ENCODE data around the gene ANKRD66. TPM values are rescaled to one million over a fixed set of nuclear protein-coding genes. Genes with fewer than 3 reads are reported as not detected.

The ANKRD66 gene
- total RNA-seq, 3 donors from 2014 or later, result not detected

GRCh38 chr6:46787871-46788540, 41.3 kb downstream of the ANKRD66 start:
- intact Hi-C loops (cut with DNase I, micrococcal nuclease), result no loop called here
- H3K4me3 ChIP-seq, result no peak overlapping the region
- H3K4me1 ChIP-seq (ENCODE audit: low read depth), result peaks cover 15% of the 10 kb centered on the region
- no peaks in the 10 kb centered on the region for H3K9me3 ChIP-seq
- ATAC-seq (no peak), DNase-seq (no peak)
- TF ChIP-seq CTCF (IDR thresholded peaks at IDR 0.05), result no peak
- H3K36me3 ChIP-seq (ENCODE audit: low read depth), result no peaks in the 10 kb centered on the region

- no peak overlapping the region for H3K4me3 ChIP-seq
- no peak for DNase-seq
- no peak for TF ChIP-seq CTCF (IDR thresholded peaks at IDR 0.05)
- peaks cover 15% of the 10 kb centered on the region for H3K4me1 ChIP-seq (ENCODE audit: low read depth)
- ATAC-seq, result no peak
- H3K36me3 ChIP-seq (ENCODE audit: low read depth), result no peaks in the 10 kb centered on the region
- intact Hi-C loops (cut with DNase I, micrococcal nuclease), result no loop called here
- H3K9me3 ChIP-seq, result no peaks in the 10 kb centered on the region
These were observed 42.1 kb downstream of the ANKRD66 start for GRCh38 chr6:46788791-46789190.

- ATAC-seq, result peak; percentile 91
- peaks cover 15% of the 10 kb centered on the region for H3K4me1 ChIP-seq (ENCODE audit: low read depth)
- no peaks in the 10 kb centered on the region for H3K36me3 ChIP-seq (ENCODE audit: low read depth)
- no peaks in the 10 kb centered on the region for H3K9me3 ChIP-seq
- intact Hi-C loops (cut with DNase I, micrococcal nuclease), result no loop called here
- H3K4me3 ChIP-seq, result no peak overlapping the region
- TF ChIP-seq CTCF (IDR thresholded peaks at IDR 0.05), result no peak
- peak in 1 of 3 donors; percentile 44 for DNase-seq
These were observed 43.0 kb downstream of the ANKRD66 start for GRCh38 chr6:46789434-46790354.

- no peak overlapping the region for H3K4me3 ChIP-seq
- no peak for TF ChIP-seq CTCF (IDR thresholded peaks at IDR 0.05)
- H3K4me1 ChIP-seq (ENCODE audit: low read depth), result peaks cover 15% of the 10 kb centered on the region
- intact Hi-C loops (cut with DNase I, micrococcal nuclease), result no loop called here
- H3K36me3 ChIP-seq (ENCODE audit: low read depth), result no peaks in the 10 kb centered on the region
- no peaks in the 10 kb centered on the region for H3K9me3 ChIP-seq
- DNase-seq (no peak), ATAC-seq (peak; percentile 80)
These were observed 43.7 kb downstream of the ANKRD66 start for GRCh38 chr6:46790355-46790874.

- no peak for TF ChIP-seq CTCF (IDR thresholded peaks at IDR 0.05)
- H3K4me3 ChIP-seq, result no peak overlapping the region
- H3K4me1 ChIP-seq (ENCODE audit: low read depth), result peaks cover 15% of the 10 kb centered on the region
- H3K36me3 ChIP-seq (ENCODE audit: low read depth), result no peaks in the 10 kb centered on the region
- intact Hi-C loops (cut with DNase I, micrococcal nuclease), result no loop called here
- no peak for ATAC-seq
- no peak for DNase-seq
- no peaks in the 10 kb centered on the region for H3K9me3 ChIP-seq
These were observed 45.9 kb downstream of the ANKRD66 start for GRCh38 chr6:46792635-46793034.

All from mucosa of descending colon (tissue), 3 donors.